OCI-M2 (cell line): ENCODE results near the gene SMYD4.
"Not testable (repeated sequence)": the region's sequence is repeated elsewhere in the genome, so short reads cannot be mapped to it uniquely, and the experiment has no call there.

Source experiments
- DNase-seq: peaks from one replicate; lab custom pipeline; 2025; ENCODE audit not compliant: unreplicated experiment; lab: John Stamatoyannopoulos, UW

SMYD4 gene

DNA sequence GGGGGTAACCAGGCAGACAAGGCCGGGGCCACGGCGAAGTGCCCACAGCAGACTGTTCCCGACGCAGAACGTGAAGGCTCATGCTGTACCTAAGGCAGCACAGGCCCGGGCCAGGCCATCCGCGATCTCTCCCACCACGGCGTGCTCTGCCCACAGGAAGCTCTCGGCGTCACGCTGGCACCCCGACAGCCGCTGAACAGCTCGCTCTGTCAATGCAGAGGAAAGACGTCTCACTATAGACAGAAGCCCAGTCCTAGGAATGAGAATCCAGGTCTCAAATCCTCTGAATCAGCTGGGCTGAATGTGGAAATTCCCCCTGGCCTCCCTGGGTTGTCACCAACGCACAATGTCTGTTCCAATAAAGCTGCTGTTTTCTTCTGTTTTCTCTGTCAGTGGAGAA, 46.4 kb downstream of the SMYD4 start:
- DNase-seq, result no peak

- DNase-seq, result no peak
Observed at GRCh38 chr17:1782171-1782567, 47.5 kb downstream of the SMYD4 start.

GRCh38 chr17:1779571-1780131, 50.1 kb downstream of the SMYD4 start:
- DNase-seq, result no peak

DNA sequence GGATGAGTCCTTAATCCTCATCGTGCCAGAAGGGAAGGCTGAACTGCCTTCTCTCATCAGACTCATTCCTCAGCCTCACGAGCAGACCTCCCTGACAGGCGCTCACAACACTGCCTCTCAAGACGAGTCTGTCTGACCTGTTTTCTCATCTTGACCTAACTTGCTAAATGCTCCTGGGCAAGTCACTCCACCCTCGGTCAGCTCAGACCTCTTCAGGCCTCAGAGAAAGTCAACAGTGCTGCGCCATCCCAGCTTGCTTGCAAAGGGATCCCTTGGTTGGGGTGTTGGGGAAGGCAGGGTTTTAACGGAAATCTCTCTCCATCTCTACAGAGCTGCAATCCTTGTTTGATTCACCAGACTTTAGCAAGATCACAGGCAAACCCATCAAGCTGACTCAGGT, 52.8 kb downstream of the SMYD4 start:
- no peak for DNase-seq

DNA sequence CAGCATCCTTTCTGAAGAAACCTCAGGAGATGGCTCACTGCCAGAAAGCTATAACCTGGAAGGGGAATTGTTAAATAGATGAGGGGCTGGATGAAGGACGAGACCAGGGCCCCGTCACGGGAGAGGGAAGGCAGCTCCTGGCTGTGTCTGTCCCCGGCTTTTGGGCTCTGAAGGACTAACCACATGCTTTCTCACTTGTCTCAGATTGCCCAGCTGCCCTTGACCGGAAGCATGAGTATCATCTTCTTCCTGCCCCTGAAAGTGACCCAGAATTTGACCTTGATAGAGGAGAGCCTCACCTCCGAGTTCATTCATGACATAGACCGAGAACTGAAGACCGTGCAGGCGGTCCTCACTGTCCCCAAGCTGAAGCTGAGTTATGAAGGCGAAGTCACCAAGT, 53.4 kb downstream of the SMYD4 start:
- DNase-seq, result no peak

- no peak for DNase-seq
Observed at GRCh38 chr17:1774390-1775176, 55.1 kb downstream of the SMYD4 start.

DNA sequence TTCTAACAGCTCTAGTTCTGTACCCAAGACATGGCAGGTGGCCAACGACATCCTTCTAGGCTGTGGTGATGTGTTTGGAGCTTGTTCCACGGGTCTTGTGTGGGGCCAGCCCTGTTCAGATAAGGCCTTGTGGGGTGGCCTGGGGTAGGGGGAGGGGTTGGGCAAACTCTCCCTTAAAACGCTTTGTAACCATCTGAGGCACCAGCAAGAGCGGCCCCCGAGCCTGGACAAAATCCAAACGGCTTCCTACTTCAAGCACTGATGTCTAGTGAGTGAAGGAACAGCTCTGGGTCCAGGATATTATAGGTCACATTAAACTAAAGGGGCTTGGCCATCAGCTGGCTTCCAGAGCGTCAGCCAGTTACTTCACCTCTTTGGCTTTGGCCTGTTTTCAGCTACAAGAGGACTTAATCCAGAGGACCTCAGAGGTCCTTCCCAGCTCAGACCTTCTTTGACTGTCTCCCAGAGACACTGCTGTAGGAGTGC, 56.0 kb downstream of the SMYD4 start:
- DNase-seq, result no peak

DNA sequence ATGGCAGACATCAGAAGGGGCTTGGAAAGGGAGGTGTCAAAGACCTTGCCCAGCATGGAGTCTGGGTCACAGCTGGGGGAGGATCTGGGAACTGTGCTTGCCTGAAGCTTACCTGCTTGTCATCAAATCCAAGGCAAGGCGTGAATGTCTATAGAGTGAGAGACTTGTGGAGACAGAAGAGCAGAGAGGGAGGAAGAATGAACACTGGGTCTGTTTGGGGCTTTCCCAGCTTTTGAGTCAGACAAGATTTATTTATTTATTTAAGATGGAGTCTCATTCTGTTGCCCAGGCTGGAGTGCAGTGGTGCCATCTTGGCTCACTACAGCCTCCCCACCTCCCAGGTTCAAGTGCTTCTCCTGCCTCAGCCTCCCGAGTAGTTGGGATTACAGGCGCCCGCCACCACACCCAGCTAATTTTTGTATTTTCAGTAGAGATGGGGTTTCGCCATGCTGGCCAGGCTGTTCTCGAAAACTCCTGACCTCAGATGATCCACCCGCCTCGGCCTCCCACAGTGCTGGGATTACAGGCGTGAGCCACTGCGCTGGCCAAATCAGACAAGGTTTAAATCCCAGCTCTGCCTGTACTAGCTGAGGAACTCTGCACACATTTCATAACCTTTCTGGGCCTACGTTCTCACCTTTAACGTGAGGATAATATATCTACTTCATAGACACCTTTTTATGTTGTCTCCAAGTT, 56.6 kb downstream of the SMYD4 start:
- not testable (repeated sequence) for DNase-seq

DNA sequence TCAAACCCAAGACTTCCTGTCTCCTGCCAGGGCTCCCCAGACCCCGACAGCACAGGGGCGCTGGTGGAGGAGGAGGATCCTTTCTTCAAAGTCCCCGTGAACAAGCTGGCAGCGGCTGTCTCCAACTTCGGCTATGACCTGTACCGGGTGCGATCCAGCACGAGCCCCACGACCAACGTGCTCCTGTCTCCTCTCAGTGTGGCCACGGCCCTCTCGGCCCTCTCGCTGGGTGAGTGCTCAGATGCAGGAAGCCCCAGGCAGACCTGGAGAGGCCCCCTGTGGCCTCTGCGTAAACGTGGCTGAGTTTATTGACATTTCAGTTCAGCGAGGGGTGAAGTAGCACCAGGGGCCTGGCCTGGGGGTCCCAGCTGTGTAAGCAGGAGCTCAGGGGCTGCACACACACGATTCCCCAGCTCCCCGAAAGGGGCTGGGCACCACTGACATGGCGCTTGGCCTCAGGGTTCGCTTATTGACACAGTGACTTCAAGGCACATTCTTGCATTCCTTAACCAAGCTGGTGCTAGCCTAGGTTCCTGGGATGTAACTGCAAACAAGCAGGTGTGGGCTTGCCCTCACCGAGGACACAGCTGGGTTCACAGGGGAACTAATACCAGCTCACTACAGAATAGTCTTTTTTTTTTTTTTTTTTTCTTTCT, 59.8 kb downstream of the SMYD4 start:
- no peak for DNase-seq

GRCh38 chr17:1767358-1767757, 62.3 kb downstream of the SMYD4 start:
- no peak for DNase-seq

DNA sequence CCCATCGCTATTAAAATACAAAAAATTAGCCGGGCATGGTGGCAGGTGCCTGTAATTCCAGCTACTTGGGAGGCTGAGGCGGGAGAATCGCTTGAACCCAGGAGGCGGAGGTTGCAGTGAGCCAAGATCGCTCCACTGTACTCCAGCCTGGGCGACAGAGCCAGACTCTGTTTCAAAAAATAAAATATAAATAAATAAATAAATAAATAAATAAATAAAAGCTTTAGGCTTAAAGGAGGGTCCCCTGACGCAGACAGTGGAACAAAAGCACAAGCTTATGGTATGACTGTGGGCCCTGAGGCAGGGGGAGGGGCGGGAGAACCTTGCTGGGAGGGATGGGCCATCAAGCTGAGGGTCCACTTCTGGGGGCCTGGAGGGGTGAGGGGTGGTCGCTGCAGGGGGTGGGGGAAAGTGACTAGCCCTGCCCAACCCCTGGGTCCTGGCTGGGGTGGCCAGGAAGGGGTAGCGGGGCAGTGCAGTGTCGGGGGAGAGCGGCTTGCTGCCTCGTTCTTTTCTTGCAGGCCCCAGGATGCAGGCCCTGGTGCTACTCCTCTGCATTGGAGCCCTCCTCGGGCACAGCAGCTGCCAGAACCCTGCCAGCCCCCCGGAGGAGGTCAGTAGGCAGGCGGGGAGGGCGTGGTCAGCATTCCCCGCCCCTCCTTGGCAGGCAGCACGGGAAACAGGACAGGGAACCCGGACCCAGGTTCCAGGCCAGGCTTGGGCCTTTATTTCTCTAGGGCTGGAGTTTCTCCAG, 63.1 kb downstream of the SMYD4 start:
- DNase-seq, result no peak

DNA sequence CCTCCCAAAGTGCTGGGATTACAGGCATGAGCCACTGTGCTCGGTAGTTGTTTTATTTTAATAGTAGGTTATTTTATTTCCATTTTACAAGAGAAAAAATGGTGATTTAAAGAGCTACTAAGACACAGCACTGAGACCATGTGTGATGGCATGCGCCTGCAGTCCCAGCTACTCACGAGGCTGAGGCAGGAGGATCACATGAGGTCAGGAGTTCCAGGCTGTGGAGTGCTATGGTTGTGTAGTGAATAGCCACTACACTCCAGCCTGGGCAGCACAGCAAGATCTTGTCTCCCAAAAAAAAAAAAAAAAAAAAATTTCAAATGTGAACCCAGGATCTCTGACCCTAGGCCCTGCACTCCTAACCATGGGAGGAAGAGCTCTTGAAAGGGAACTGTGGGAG, 64.1 kb downstream of the SMYD4 start:
- no peak for DNase-seq

- not testable (repeated sequence) for DNase-seq
Observed at GRCh38 chr17:1764705-1765104, 65.0 kb downstream of the SMYD4 start.

GRCh38 chr17:1764284-1764683, 65.4 kb downstream of the SMYD4 start:
- DNase-seq, result no peak

DNA sequence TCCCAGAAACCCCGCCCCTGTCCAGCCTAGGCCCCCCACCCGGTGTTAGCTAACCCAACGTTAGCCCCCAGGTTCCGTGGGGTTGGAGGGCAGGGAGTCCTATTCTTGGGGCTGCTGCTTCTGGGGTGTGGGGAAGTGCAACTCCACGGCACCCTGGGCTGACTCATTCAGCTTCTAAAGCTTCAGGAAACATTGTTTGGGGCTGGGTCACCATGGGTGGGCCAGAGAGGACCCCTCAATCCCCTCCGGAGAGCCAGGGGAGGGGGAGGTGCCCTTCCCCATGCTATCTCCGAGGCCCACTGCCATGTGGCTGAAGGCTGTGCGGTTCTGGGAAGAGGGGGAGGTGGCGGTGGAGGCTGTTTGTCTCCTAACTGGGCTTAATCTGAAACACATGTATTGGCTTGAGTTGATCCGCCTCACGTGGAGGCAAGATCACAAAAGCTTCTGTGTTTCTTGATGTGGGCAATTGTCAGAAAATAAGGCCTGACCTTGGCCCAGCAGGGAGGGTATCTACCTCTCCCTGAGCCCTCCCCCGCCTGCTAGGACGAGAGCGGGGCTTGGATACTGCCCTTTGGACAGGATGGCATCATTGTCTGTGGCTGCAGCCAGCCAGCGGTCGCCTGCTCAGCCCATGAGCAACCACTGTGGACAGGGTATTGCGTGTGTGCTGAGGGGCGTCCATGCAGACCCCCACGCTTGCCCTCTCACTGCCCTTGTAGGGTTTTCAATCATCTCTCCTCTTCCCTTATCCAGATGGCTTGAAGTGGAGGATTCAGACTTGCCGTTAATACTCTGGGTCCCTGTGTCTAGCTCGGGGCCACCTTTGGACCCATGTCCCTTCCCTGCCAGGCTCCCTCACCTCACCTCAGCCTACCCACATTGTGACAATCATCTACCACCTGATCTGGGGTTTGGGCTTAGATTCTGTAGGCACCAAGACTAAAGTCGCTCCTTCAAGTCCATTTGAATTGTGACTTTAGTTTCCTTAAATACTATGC, 66.5 kb downstream of the SMYD4 start:
- no peak for DNase-seq

DNA sequence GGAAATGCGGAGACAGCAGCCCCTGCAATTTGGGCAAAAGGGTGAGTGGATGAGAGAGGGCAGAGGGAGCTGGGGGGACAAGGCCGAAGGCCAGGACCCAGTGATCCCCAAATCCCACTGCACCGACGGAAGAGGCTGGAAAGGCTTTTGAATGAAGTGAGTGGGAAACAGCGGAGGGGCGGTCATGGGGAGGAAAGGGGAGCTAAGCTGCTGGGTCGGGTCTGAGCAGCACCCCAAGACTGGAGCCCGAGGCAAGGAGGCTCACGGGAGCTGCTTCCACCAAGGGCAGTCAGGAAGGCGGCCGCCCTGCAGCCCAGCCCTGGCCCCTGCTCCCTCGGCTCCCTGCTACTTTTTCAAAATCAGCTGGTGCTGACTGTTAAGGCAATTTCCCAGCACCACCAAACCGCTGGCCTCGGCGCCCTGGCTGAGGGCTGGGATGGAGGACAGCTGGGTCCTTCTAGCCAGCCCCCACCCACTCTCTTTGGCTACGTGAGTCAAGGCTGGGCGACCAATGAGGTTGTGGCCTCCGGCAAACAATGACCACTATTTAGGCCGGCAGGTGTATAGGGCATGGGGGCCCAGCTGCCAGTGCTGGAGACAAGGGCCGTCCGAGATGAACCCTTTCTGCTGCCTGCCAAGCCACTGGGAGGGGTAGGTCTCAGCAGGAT, 67.3 kb downstream of the SMYD4 start:
- no peak for DNase-seq

DNA sequence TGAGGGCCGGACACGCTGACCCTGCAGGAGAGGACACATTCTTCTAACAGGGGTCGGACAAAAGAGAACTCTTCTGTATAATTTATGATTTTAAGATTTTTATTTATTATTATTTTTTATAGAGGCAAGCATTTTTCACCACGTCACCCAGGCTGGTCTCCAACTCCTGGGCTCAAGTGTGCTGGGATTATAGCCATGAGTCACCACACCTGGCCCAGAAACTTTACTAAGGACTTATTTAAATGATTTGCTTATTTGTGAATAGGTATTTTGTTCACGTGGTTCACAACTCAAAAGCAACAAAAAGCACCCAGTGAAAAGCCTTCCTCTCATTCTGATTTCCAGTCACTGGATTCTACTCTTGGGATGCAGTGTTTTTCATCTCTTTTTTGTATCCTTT, 70.2 kb downstream of the SMYD4 start:
- no peak for DNase-seq

DNA sequence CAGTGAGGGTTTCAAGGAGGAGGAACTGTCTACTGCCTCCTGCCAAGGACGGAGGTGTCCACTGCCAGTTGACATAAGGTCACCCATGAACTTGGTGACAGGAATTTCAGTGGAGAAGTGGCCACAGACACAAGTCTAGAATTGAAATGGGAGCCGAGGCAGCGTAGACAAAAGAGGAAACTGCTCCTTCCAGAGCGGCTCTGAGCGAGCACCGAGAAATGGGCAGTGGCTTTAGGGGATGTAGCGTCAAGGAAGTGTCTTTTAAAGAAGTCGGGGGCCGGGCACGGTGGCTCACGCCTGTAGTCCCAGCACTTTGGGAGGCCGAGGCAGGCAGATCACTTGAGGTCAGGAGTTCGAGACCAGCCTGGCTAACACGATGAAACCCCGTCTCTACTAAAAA, 70.9 kb downstream of the SMYD4 start:
- no peak for DNase-seq

DNA sequence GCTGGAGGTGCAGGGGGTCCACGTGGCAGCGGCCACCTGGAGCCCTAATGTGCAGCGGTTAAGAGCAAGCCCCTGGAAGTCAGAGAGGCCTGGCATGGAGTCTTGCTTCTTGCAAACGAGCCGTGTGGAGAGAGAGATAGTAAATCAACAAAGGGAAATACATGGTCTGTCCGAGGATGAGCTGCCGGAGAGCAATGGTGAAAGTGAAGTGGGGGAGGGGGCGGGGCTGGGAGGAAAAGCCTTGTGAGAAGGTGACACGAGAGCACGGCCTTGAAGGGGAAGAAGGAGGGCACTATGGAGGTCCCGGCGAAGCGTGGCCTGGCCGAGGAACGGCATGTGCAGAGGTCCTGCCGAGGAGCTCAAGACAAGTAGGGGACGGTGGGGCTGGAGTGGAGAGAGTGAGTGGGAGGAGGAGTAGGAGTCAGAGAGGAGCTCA, 73.9 kb downstream of the SMYD4 start:
- DNase-seq, result no peak
